ENCODE measurements around the gene ABCC1.

DNA sequence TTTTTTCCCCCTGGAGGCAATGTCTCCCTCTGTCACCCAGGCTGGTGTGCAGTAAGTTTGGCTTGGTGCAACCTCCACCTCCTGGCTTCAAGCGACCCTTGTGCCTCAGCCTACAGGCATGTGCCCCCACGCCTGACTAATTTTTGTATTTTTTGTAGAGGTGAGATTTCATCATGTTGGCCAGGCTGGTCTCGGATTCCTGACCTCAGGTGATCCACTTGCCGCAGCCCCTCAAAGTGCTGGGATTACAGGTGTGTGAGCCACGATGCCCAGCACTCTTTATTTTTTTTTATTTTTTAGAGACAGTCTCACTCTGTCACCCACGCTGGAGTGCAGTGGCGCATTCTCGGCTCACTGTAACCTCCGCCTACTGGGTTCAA, 160.7 kb downstream of the ABCC1 start:
- TF ChIP-seq CTCF (conservative IDR thresholded peaks at IDR 0.05; ENCODE audit: low read depth, low read length) (no peak), EZH2 (IDR thresholded peaks at IDR 0.05; ENCODE audit: borderline replicate concordance, low read depth, low read length, poor library complexity, severe bottlenecking) (no peak)
